Skin of body (tissue), 2 donors: ENCODE measurements around the gene GPR171. TPM values are rescaled to one million over a fixed set of nuclear protein-coding genes. Genes with fewer than 3 reads are reported as not detected.
"Not testable (repeated sequence)": the region's sequence is repeated elsewhere in the genome, so short reads cannot be mapped to it uniquely, and the experiment has no call there.

Experiments used
- DNase-seq: peaks from one replicate; lab custom pipeline; 2025; lab: John Stamatoyannopoulos, UW
- total RNA-seq: library from RNA; depleted of rRNA; stranded (reverse); fragments of >200 nt; gene quantifications from one replicate; pipeline ENCODE4 v1.2.3, GENCODE V29; 2014

The GPR171 gene, protein sequence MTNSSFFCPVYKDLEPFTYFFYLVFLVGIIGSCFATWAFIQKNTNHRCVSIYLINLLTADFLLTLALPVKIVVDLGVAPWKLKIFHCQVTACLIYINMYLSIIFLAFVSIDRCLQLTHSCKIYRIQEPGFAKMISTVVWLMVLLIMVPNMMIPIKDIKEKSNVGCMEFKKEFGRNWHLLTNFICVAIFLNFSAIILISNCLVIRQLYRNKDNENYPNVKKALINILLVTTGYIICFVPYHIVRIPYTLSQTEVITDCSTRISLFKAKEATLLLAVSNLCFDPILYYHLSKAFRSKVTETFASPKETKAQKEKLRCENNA
- 0.39 TPM for total RNA-seq

- no peak for DNase-seq
These were observed at the start of gene GPR171 for GRCh38 chr3:151203051-151203420. TSS of gene GPR171 (minus strand) at chr3:151203216. CDS start at chr3:151199386, 3,830 bp downstream.

DNA sequence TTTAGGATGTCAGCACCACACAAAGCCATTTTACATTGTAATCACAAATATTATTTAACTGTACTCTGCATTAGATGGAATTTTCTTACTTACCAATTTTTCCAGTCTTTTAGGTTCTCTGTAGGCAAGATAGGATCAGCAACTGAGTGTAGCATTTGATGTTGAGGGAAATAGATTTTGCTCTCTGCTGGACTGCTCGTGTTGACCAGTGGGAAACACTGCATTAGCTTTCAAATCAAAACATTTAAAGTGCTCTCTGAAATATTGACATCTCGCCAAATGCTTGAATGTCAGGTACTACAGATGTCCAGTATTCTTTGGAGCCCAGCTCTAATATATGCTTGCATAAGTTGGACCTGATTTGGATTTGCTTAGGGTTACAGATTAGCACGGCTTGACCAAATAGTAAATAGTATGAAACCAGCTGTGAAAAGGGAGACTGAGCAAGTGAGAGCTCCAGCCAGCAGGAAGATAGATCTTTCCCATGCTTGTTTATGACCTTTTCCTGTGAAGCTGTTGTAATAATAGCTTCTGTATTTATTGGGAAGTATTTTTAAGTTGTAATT is 45.8 kb upstream of the GPR171 start:
- no peak for DNase-seq

DNA sequence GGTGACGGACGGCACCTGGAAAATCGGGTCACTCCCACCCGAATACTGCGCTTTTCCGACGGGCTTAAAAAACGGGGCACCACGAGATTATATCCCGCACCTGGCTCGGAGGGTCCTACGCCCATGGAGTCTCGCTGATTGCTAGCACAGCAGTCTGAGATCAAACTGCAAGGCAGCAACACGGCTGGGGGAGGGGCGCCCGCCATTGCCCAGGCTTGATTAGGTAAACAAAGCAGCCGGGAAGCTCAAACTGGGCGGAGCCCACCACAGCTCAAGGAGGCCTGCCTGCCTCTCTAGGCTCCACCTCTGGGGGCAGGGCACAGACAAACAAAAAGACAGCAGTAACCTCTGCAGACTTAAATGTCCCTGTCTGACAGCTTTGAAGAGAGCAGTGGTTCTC is 39.0 kb upstream of the GPR171 start:
- DNase-seq, result not testable (repeated sequence)

- no peak for DNase-seq
These were observed 33.7 kb upstream of the GPR171 start for GRCh38 chr3:151236736-151237135.

DNA sequence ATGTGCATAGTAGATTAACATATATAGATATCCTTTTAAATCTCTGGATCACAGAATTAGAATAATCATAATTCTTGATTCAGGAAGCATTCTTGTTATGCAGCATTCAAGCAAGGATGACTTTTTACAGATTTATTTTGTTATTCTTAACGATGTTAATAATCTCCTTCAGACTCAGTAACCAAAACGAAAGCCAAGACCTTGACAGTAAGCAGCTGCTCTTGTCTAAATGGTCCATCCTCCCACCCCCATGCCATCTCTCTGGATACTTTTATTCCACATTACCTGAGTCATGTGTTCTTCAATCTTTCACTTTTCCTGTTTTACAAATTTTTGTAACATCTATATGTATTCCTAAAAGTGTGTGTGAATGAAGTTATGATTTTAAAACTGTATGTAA is 33.3 kb upstream of the GPR171 start:
- no peak for DNase-seq

DNA sequence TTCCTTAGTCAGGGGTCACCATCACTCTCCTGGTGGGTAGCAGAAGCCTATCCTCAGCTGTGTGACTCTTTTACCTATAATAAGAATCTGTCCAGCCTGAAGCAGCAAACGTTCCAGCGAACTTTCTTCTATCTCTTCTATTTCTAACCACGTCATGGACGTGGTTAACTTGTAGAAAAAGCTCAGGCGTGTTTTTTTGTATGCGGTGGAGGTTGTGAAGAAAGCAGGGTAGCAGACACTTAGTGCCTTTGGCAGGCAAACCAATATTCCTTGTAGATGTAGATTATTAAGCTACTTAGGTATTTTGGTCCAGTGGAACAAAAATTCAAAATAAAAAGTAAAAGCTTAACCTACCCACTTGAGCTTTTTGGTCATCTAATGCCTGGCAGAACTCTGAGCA is 31.8 kb upstream of the GPR171 start:
- DNase-seq, result no peak

DNA sequence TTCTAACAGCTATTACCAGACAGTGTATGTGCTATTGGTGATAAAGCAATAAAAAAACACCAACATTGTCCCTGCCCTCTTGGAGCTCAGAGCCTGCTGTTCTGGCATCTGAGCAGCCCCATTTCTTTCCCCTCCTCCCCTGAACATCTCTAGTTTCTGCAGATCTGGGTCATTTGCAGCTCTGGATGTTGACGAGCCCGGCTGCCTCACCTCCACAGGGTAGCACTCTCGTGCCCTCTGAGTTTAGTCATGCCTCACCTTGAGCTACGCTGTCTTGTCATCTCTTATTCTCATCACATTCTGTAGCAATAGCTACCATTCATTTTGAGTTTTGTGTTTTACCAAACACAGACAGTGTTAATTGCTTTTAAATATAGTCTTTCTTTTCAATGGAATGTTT is 30.0 kb upstream of the GPR171 start:
- DNase-seq, result no peak

DNA sequence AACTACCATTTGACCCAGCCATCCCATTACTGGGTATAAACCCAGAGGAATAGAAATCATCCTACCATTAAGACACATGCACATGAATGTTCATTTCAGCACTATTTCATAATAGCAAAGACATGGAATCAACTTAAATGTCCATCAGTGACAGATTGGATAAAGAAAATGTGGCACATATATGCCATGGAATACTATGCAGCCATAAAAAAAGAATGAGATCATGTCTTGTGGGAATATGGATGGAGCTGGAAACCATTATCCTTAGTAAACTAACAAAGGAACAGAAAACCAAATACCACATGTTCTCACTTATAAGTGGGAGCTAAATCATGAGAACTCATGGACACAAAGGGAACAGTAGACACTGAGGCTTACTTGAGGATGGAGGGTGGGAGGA is 29.4 kb upstream of the GPR171 start:
- not testable (repeated sequence) for DNase-seq

DNA sequence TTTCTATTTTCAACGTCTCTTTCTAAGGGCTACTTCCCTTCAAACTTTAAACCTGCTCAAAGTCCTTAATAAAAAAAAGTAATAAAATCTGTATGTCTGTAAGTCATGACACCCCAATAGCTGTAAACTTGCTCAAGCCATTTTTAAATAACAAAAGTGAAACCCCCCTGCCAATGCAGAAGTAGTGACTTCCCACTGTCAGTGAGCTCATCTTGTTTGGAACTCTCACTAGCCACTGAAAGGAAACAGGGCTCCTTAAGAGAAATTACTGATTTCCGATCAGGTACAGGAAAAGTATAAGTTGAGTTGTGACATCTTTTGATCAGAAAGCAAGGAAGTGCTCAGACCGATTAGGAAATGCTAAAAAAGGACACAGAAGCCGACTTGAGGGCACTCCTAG is 27.6 kb upstream of the GPR171 start:
- no peak for DNase-seq

- peak; percentile 65 for DNase-seq
These were observed 25.6 kb upstream of the GPR171 start for GRCh38 chr3:151228666-151229040.

DNA sequence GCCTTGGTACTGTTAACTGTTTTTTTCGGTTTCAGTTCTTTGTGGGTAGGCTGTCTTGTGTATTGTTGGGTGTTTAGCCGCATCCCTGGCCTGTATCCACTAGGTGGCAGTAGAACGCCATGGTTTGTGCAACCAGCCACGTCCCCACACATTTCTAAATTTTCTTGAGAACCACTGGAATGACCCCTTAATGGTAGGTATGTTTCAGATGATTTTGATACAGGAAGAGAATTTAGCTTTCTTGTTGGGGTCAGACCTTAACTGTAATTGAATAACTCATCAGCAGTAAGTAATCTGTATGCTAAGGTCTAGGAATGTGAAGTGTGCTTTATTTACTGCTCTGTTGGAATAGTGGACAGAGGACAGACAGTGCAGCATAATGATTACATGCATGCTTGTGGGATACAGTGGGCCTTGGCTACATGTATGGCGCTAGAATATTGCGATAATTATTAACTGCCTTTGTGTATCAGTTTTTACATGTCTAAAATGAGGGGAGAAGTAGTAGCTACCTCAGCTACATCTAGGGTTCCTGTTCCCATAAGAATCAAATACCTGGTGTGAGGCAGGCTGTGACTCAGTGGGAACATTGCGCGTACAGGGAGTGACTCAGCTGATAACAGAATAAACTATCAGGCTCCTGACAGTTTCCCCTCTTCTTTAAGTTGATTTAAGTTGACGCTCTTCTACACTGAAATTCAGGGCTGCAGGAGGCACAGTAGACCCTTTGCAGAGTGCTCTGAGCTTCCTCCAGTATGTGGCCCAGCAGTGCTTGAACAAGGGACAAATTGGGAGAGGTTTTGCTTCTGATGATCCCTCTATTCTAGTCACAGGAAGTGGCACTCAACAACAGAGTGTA is 25.0 kb upstream of the GPR171 start:
- peak; percentile 86 for DNase-seq

GRCh38 chr3:151227266-151227806 is 24.3 kb upstream of the GPR171 start:
- DNase-seq, result no peak

DNA sequence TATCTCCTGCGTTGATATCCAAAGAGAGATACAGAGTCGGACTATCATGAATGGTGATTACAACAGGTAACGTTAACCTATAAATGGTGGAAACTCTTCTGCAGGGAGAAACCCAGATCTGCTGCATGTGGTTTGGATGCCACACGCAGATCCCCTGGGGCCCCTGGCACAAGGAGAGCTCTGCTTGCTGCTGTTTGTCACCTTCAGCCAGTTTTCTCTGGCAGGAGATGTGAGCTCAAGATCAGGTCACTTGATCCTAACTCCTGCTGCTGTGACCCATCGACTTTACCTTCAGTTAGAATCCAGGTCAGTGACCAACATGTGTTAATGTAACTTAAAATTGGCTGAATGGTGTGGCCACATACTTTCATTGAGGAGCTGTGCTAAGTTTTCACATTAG is 23.8 kb upstream of the GPR171 start:
- DNase-seq, result no peak

DNA sequence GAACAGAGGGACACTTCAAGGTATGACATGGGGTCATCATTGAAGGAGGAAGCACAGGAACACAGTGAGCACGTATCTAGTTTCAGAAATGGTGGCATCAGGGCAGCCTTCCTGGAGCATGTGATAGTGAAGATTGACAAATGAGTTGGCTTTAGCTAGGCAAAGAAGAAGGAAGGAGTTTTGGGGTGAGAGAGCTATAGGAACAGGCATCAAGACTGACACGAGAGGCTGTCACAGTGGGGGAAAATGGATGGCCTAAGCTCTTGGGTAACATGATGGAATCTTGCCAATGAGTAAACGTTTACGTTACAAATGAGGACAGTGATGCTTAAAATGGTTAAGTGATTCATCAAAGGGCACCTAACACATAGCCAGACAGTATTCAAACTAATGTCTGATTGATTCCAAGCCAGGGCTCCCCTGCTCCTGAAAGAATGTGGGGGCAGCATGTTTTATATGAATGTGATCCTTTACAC is 23.1 kb upstream of the GPR171 start:
- no peak for DNase-seq

DNA sequence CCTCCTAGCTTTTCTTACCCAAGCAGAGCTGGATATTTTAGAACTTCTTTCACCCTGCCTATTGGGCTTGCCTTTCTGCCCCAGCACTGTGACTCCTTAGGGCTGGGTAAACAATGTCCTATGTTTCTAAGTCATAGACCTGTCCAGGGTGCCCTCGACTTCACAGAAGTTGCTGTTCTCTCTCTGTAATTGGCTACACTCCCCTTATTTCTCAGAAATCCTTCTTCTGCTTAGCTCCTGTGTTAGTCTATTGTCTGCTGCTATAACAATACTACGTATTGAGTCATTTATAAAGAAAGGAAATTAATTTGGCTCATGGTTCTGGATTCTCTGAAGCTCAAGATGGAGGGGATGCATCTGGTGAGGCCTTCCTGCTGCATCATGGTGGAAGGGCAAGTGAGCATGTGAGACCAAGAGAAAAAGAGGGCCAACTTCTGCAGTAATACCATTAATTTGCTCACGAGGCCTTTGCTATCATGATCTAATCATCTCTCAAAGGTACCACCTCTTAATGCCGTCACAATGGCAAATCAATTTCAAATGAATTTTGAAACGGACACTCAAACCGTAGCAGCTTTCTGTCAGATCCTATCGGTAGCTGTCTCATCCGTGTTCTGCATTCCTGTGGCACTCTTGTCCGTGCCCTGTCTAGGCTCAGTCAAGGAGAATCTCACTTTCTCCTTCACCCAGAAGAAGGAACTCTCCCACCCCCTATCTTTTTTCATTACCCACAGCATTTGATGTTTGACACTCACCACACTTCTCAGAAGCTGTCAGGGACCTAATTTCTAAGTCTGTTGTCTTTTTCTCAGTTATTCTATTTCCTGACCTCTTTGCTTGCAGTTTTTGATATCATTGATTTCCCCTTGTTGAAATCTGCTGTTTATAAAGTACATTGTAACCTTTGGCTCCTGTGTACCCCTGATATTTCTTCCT is 22.3 kb upstream of the GPR171 start:
- DNase-seq, result no peak

GRCh38 chr3:151224268-151224866 is 21.4 kb upstream of the GPR171 start:
- DNase-seq, result no peak

- DNase-seq, result no peak
These were observed 16.0 kb upstream of the GPR171 start for GRCh38 chr3:151219056-151219455.

DNA sequence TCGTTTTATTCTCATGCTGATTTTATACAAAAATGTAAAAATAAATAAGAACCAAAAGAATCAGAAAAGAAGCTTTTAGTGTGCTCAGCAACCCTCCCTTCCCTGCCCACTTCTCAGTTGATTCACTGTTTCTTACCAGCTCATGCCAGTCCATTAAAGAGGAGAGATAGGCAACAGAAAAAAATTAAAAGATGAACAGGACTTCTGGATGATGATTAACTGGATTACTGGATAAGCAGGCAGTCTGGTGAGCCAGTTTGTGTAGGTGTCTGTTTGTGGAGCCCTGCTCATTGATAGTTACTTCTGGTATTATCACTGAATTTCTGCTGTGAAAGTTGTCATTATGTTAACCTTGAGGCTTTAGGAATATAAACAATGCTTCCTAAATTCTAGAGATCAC is 15.1 kb upstream of the GPR171 start:
- DNase-seq, result no peak

- peak; percentile 65 for DNase-seq
These were observed 13.9 kb upstream of the GPR171 start for GRCh38 chr3:151216641-151217607.
